Gastroesophageal sphincter (tissue), 4 donors: Measurements from ENCODE around the gene RIMBP2. TPM values are rescaled to one million over a fixed set of nuclear protein-coding genes. Genes with fewer than 3 reads are reported as not detected.

Experiments used
- ATAC-seq: fragments of 150-250 bp; one replicate; pipeline ENCODE4 v1.9.1; 2016; ENCODE audit warnings: mild to moderate bottlenecking, moderate library complexity
- H3K27ac ChIP-seq, 4 donors: fragments of 200-600 bp; sonication (generic) in 3 of 4; 1 replicate in 3 of 4; 2 replicates in 1 of 4; pipeline ENCODE4 v1.5.1; 2016 to 2019
- H3K27me3 ChIP-seq: fragments of 200-600 bp; sonication (generic); one replicate; pipeline ENCODE4 v1.5.1; 2019
- H3K36me3 ChIP-seq, 2 donors: fragments of 200-600 bp; sonication (generic); one replicate each; pipeline ENCODE4 v1.5.1; 2019; ENCODE audit warnings: control low read depth in 1 of 2
- H3K4me1 ChIP-seq, 3 donors: fragments of 200-600 bp; sonication (generic); 1 replicate in 2 of 3; 2 replicates in 1 of 3; pipeline ENCODE4 v1.5.1; 2016 to 2019; ENCODE audit warnings: control low read depth in 2 of 3
- H3K4me3 ChIP-seq, 2 donors: fragments of 200-600 bp; sonication (generic); one replicate each; pipeline ENCODE4 v1.5.1; 2019; ENCODE audit warnings: mild to moderate bottlenecking in 1 of 2, moderate library complexity in 1 of 2
- H3K9me3 ChIP-seq, 3 donors: fragments of 200-600 bp; sonication (generic); one replicate each; pipeline ENCODE4 v1.5.1; 2017 to 2019; ENCODE audit warnings: control low read depth in 2 of 3
- CTCF ChIP-seq, 4 experiments: fragments of 200-600 bp in 2 of 4; fragments of 450-650 bp in 2 of 4; sonication (generic) in 1 of 4; IDR thresholded peaks; one replicate each; pipeline ENCODE4 v1.5.1; 2017 to 2019; ENCODE audit warnings: antibody characterized with exemption in 4 of 4, mild to moderate bottlenecking in 2 of 4, moderate library complexity in 2 of 4
- EP300 ChIP-seq: sonication (generic); formaldehyde crosslinking; IDR thresholded peaks from one replicate; pipeline ENCODE4 v1.6.1; 2017; ENCODE audit warnings: antibody characterized with exemption, mild to moderate bottlenecking
- POLR2A ChIP-seq, 2 donors: fragments of 450-650 bp; IDR thresholded peaks; one replicate each; pipeline ENCODE4 v1.6.1; 2017; ENCODE audit warnings: antibody characterized with exemption in 2 of 2, mild to moderate bottlenecking in 2 of 2, moderate library complexity in 1 of 2
- POLR2AphosphoS5 ChIP-seq: sonication (generic); formaldehyde crosslinking; IDR thresholded peaks from one replicate; pipeline ENCODE4 v1.6.1; 2017; ENCODE audit warnings: antibody characterized with exemption
- WGBS, 2 donors: methylation state at CpG; one replicate each; pipeline ENCODE4 v1.1.5; 2018; ENCODE audit warnings: low coverage in 1 of 2; 5-methylcytosine and 5-hydroxymethylcytosine counted together
- total RNA-seq, 4 donors: library from RNA; depleted of rRNA; stranded (reverse); fragments of >200 nt; gene quantifications; one replicate each; pipeline ENCODE4 v1.1.0, GENCODE V29; 2016

Gene RIMBP2
- total RNA-seq, 4 donors from 2014 or later: 0.42 to 1.1 (median 0.60) TPM

- H3K4me3 ChIP-seq: no peak overlapping the region
- no peak for ATAC-seq
- no peak overlapping the region for H3K27ac ChIP-seq
- H3K27me3 ChIP-seq: peaks cover 59% of the 10 kb centered on the region
- no peaks in the 10 kb centered on the region for H3K4me1 ChIP-seq
- 51 to 72% methylated on average over 4 to 5 of the region's 5 CpGs for WGBS, 2 donors
- TF ChIP-seq POLR2A (IDR thresholded peaks at IDR 0.05) (no peak), POLR2AphosphoS5 (no peak), EP300 (no peak), CTCF (IDR thresholded peaks at IDR 0.05) (no peak)
- H3K9me3 ChIP-seq: no peaks in the 10 kb centered on the region
- H3K36me3 ChIP-seq: no peaks in the 10 kb centered on the region
Measured at GRCh38 chr12:130362060-130362459, 354.0 kb downstream of the RIMBP2 start.

GRCh38 chr12:130357729-130358330 is 358.3 kb downstream of the RIMBP2 start:
- Histone ChIP-seq H3K4me1 (no peaks in the 10 kb centered on the region), H3K36me3 (no peaks in the 10 kb centered on the region), H3K27ac (no peak overlapping the region), H3K4me3 (no peak overlapping the region), H3K27me3 (peaks cover 61% of the 10 kb centered on the region), H3K9me3 (no peaks in the 10 kb centered on the region)
- WGBS, 2 donors: 54 to 66% methylated on average over 6 to 13 of the region's 14 CpGs
- no peak for ATAC-seq
- TF ChIP-seq CTCF (IDR thresholded peaks at IDR 0.05) (no peak), EP300 (no peak), POLR2AphosphoS5 (no peak), POLR2A (IDR thresholded peaks at IDR 0.05) (no peak)

- 26 to 39% methylated on average over 8 of the region's 8 CpGs for WGBS, 2 donors
- H3K4me1 ChIP-seq: no peaks in the 10 kb centered on the region
- no peaks in the 10 kb centered on the region for H3K9me3 ChIP-seq
- no peak for ATAC-seq
- TF ChIP-seq EP300 (no peak), CTCF (IDR thresholded peaks at IDR 0.05) (no peak), POLR2AphosphoS5 (no peak), POLR2A (IDR thresholded peaks at IDR 0.05) (no peak)
- no peak overlapping the region for H3K4me3 ChIP-seq
- H3K27me3 ChIP-seq: peaks cover 67% of the 10 kb centered on the region
- no peak overlapping the region for H3K27ac ChIP-seq
- H3K36me3 ChIP-seq: no peaks in the 10 kb centered on the region
Measured at GRCh38 chr12:130357241-130357640, 358.9 kb downstream of the RIMBP2 start.

- Histone ChIP-seq H3K4me1 (no peaks in the 10 kb centered on the region), H3K27me3 (peaks cover 76% of the 10 kb centered on the region)
- 8 to 32% methylated on average over 7 to 8 of the region's 8 CpGs for WGBS, 2 donors
Measured at GRCh38 chr12:130356222-130356621, 359.9 kb downstream of the RIMBP2 start.

More at GRCh38 chr12:130356222-130356621, 359.9 kb downstream of the RIMBP2 start:
- Histone ChIP-seq H3K27ac (no peak overlapping the region), H3K4me3 (no peak overlapping the region), H3K36me3 (no peaks in the 10 kb centered on the region), H3K9me3 (no peaks in the 10 kb centered on the region)
- TF ChIP-seq CTCF (IDR thresholded peaks at IDR 0.05) (no peak), POLR2AphosphoS5 (no peak), EP300 (no peak), POLR2A (IDR thresholded peaks at IDR 0.05) (no peak)
- no peak for ATAC-seq
